GM19438 (cell line): Measurements from ENCODE around the gene EPB41.
A peak's percentile ranks its signal among the peaks of the same experiment; 100 is the strongest.
"Not testable (repeated sequence)": the region's sequence is repeated elsewhere in the genome, so short reads cannot be mapped to it uniquely, and the experiment has no call there.

ENCODE experiments used
- ATAC-seq: cut with Tn5 transposase; IDR thresholded peaks from one replicate; pipeline ENCODE4 v1.9.1; 2021; ENCODE audit warnings: low read depth; ENCODE audit not compliant: unreplicated experiment

Gene EPB41

GRCh38 chr1:28925350-28925891 lies 11.1 kb downstream of the EPB41 start:
- no peak for ATAC-seq

GRCh38 chr1:28926629-28927265 lies 12.4 kb downstream of the EPB41 start:
- peak; percentile 84 for ATAC-seq

DNA sequence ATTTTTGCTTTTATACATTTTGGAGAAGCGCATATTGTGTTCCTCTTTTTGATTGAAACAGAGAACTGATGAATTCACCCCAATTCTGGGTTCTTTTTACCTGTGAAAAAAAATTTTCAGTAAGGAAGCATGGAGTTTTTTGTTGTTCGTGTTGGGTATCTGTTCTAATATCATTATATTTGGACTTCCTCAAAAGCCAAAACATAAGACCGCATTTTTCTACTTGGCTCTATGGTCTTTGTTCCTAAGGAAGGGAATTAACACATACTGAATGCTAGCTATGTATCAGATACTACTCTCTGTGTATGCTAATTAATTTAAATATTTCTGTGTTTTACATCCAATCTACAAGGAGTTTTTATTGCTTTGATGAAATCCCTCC lies 12.9 kb downstream of the EPB41 start:
- peak; percentile 10 for ATAC-seq

DNA sequence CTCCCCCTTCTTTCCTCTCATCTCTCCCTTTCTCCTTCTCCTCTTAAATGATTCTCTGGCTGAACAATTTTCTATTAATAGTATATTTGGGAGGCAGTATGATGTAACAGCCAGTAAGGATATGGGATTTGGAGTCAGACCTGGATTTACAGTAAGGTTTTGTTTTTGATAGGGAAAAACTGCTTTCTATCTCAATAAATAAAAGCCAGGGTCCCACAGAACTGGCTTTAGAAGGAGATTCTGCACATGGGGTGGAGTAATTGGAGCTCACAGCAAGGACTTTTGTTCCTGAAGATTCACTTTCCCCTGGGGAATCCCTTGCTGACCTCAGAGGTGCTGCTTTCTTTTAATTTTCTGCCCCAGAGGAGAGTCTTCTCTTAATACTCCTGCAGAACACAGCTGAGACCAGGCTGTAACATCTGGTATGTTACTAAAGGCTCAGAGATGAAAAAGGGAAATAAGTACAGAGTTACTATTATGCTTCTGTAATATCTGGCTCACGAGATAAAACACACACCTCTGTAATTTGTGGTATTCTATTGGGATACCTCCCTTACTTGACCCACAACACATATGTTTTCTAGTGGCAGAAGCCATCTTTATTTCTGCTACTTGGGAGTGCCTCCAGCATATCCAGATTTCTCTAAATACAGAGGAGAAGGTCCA lies 13.4 kb downstream of the EPB41 start:
- no peak for ATAC-seq

- ATAC-seq, result no peak
Observed at GRCh38 chr1:28928314-28928941, 14.1 kb downstream of the EPB41 start.

DNA sequence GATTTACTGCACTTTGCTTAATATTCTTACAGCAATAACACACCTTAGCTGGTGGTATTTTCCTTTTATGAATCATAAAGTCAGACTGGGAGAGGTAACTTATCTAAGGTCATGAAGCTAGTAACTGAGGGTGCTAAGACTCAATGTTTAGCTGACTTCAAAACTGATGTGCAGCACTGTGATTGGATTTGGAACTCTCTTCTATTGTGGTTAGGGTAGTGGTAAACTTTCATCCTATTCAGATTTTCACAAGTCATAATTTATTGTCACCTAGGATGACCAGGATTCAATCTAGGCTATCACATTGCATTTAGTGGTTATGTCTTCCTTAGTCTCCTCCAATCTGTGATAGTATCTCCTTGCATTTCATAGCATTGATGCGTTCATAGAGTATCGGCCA lies 18.9 kb downstream of the EPB41 start:
- no peak for ATAC-seq

DNA sequence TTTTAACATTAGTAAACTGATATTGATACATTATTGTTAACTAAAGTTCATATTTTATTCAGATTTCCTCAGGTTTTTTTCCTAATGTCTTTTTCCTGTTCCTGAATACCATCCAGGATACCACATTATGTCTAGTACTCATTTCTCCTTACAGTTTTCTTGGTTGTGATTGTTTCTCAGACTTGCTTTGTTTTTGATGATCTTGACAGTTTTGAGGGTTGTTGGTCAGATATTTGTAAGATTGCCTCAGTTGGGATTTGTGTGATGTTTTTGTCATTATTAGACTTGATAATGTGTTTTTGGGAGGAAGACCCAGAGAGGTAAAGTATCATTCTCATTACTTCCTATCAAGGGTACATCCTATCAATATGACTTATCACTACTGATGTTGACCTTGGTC lies 19.5 kb downstream of the EPB41 start:
- ATAC-seq, result no peak

DNA sequence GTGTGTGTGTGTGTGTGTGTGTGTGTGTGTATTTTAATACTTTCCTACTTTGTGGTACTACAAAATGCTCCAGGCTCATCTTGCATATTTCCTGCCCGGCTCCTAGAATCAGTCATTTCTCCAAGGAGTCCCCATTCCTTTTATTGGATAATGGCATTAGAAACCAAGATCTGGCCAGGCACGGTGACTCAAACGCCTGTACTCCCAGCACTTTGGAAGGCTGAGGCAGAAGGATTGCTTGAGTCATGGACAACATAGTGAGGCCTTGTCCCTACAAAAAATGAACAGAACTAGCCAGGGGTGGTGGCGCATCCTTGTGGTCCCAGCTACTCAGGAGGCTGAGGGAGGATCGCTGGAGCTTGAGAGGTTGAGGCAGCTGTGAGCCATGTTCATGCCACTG lies 20.3 kb downstream of the EPB41 start:
- no peak for ATAC-seq

- ATAC-seq, result no peak
Observed at GRCh38 chr1:28935293-28935692, 20.9 kb downstream of the EPB41 start.

GRCh38 chr1:28936094-28936493 lies 21.7 kb downstream of the EPB41 start:
- no peak for ATAC-seq

GRCh38 chr1:28936528-28936927 lies 22.2 kb downstream of the EPB41 start:
- ATAC-seq, result no peak

DNA sequence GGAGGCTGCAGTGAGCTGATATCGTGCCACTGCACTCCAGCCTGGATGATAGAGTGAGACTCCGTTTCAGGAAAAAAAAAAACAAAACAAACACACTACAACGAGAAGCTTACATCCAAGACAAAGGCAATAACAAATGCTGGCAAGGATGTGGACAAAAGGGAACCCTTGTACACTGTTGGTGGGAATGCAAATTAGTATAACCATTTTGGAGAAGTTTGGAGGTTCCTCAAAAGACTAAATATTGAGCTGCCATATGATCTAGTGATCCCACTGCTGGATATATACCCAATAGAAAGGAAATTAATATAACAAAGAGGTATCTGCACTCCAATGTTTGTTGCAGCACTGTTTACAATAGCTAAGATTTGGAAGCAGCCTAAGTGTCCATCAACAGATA lies 29.2 kb downstream of the EPB41 start:
- not testable (repeated sequence) for ATAC-seq

GRCh38 chr1:28950006-28950405 lies 35.6 kb downstream of the EPB41 start:
- no peak for ATAC-seq

DNA sequence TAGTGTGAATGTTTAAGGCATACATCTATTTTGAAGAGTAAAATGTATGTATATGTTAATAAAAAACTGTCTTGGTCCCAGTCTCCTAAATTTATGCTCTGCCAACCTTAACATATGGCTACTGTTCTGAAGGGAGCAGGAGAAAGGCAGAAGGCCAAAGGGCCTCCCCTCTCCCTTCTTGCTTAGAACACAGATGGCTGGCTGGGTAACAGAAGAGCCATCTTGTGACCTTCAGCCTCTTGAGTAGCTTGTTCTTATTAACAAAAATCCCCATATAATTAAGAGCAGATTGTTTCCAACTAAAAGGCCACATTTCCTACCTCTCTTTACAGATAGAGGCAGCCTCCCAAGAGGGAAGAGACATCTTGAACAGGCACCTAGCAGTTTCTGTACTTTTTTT lies 36.1 kb downstream of the EPB41 start:
- no peak for ATAC-seq

DNA sequence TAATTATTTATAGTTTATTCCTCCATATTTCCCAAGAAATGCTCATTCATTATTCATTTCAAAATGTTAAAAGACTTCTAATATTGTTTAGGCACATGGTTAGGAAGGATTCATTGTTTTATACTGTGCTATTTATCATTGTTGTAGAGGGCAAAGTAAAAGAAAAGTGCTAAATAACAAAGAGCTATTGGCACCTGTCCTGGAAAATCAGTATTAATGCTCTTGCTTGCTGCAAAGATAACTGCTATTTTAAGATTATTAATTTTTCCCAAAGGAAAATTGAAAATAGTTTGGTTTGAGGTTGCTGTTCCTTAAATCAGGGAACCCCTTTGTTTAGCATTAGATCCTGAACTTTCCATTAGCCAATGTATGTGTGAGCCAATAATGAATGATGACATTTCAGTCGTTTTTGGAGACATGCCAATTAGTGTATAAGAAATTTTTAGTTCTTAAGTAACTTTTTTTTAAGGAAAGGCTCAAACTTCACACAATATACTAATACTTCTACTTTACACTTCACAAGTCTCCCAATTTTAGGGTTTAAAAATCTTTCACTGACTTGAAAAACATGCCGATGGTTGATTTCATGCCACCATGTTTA lies 39.9 kb downstream of the EPB41 start:
- ATAC-seq, result no peak

GRCh38 chr1:28956038-28956464 lies 41.7 kb downstream of the EPB41 start:
- ATAC-seq, result no peak

GRCh38 chr1:28962114-28962831 lies 47.9 kb downstream of the EPB41 start:
- ATAC-seq, result not testable (repeated sequence)

GRCh38 chr1:28965271-28965870 lies 51.0 kb downstream of the EPB41 start:
- ATAC-seq, result no peak

GRCh38 chr1:28966617-28967016 lies 52.2 kb downstream of the EPB41 start:
- no peak for ATAC-seq
